Esophagus squamous epithelium (tissue), 5 donors: ENCODE results near the gene ZBTB42. TPM values are rescaled to one million over a fixed set of nuclear protein-coding genes. Genes with fewer than 3 reads are reported as not detected.

ENCODE experiments used
- DNase-seq: peaks from one replicate; lab custom pipeline; 2025; lab: John Stamatoyannopoulos, UW
- H3K27ac ChIP-seq, 4 donors: fragments of 200-600 bp; sonication (generic); one replicate each; pipeline ENCODE4 v1.5.1; 2016 to 2019; ENCODE audit warnings: mild to moderate bottlenecking in 1 of 4
- H3K27me3 ChIP-seq, 4 donors: fragments of 200-600 bp; sonication (generic); 1 replicate in 3 of 4; 2 replicates in 1 of 4; pipeline versions ENCODE4 v1.5.1 to v1.6.0; 2017 to 2021; ENCODE audit warnings: antibody characterized with exemption in 1 of 4
- H3K36me3 ChIP-seq, 3 donors: fragments of 200-600 bp; sonication (generic); one replicate each; pipeline ENCODE4 v1.5.1; 2016 to 2019
- H3K4me1 ChIP-seq, 3 donors: fragments of 200-600 bp; sonication (generic); one replicate each; pipeline ENCODE4 v1.5.1; 2017 to 2019
- H3K4me3 ChIP-seq, 4 donors: fragments of 200-600 bp; sonication (generic); 1 replicate in 3 of 4; 2 replicates in 1 of 4; pipeline ENCODE4 v1.5.1; 2016 to 2019; ENCODE audit warnings: mild to moderate bottlenecking in 2 of 4, moderate library complexity in 1 of 4
- H3K9me3 ChIP-seq, 3 donors: fragments of 200-600 bp; sonication (generic); one replicate each; pipeline ENCODE4 v1.5.1; 2016 to 2019
- CTCF ChIP-seq, 6 experiments: fragments of 450-650 bp in 4 of 6; fragments of 200-600 bp in 2 of 6; sonication (generic) in 2 of 6; IDR thresholded peaks; one replicate each; pipeline ENCODE4 v1.5.1; 2016 to 2019; ENCODE audit warnings: antibody characterized with exemption in 6 of 6, mild to moderate bottlenecking in 4 of 6, moderate library complexity in 4 of 6
- POLR2A ChIP-seq, 4 donors: fragments of 450-650 bp; IDR thresholded peaks; one replicate each; pipeline ENCODE4 v1.6.1; 2017; ENCODE audit warnings: antibody characterized with exemption in 4 of 4, mild to moderate bottlenecking in 4 of 4, moderate library complexity in 3 of 4
- WGBS, 2 donors: methylation state at CpG; one replicate each; pipeline ENCODE4 v1.1.5; 2018; 5-methylcytosine and 5-hydroxymethylcytosine counted together
- intact Hi-C: fragments of 100-400 bp; cut with DNase I; formaldehyde crosslinking; loops from one replicate; pipeline ENCODE4 v1.15.0; 2022
- total RNA-seq, 4 donors: library from RNA; depleted of rRNA; stranded (reverse); fragments of >200 nt; gene quantifications; one replicate each; pipeline ENCODE4 v1.1.0, GENCODE V29; 2016
- donor health status: DM: yes; HTN: yes; CAD: no.

ZBTB42 gene
- total RNA-seq, 4 donors from 2014 or later, result 4.7 to 14.2 (median 8.4) TPM

GRCh38 chr14:104797115-104798044 lies 3.5 kb upstream of the ZBTB42 start:
- H3K27ac ChIP-seq, result peak overlapping the region in 2 of 4 donors; percentile 17 to 94
- intact Hi-C loops, result no loop called here
- H3K4me1 ChIP-seq, result peaks cover 50 to 82% (median 59%) of the 10 kb centered on the region in 3 donors
- TF ChIP-seq CTCF (IDR thresholded peaks at IDR 0.05), result no peak
- no peak for TF ChIP-seq POLR2A (IDR thresholded peaks at IDR 0.05)
- no peak overlapping the region for H3K4me3 ChIP-seq
- no peaks in the 10 kb centered on the region for H3K9me3 ChIP-seq
- no peaks in the 10 kb centered on the region for H3K27me3 ChIP-seq
- DNase-seq, result no peak
- peaks cover 0 to 1% (median under 1%) of the 10 kb centered on the region in 3 donors for H3K36me3 ChIP-seq
- WGBS, 2 donors, result 43 to 100% methylated on average over 1 to 4 of the region's 18 CpGs

GRCh38 chr14:104798300-104799243 lies 2.3 kb upstream of the ZBTB42 start:
- no peaks in the 10 kb centered on the region for H3K9me3 ChIP-seq
- no peak for TF ChIP-seq POLR2A (IDR thresholded peaks at IDR 0.05)
- no peak for TF ChIP-seq CTCF (IDR thresholded peaks at IDR 0.05)
- no peak for DNase-seq
- H3K4me3 ChIP-seq, result no peak overlapping the region
- no peaks in the 10 kb centered on the region for H3K27me3 ChIP-seq
- H3K4me1 ChIP-seq, result peaks cover 48 to 82% (median 58%) of the 10 kb centered on the region in 3 donors
- peak overlapping the region; percentile 90 to 95 (median 94) for H3K27ac ChIP-seq
- no peaks in the 10 kb centered on the region for H3K36me3 ChIP-seq
- intact Hi-C loops, result no loop called here
- WGBS, 2 donors, result 75 to 82% methylated on average over 13 to 16 of the region's 16 CpGs

- Histone ChIP-seq H3K4me1 (peaks cover 39 to 82% (median 50%) of the 10 kb centered on the region in 3 donors), H3K9me3 (no peaks in the 10 kb centered on the region), H3K36me3 (no peaks in the 10 kb centered on the region), H3K4me3 (peak overlapping the region in 3 of 4 donors; percentile 57 to 74 (median 62)), H3K27ac (peak overlapping the region; percentile 90 to 95 (median 94)), H3K27me3 (no peaks in the 10 kb centered on the region)
- 28 to 39% methylated on average over 14 to 18 of the region's 21 CpGs for WGBS, 2 donors
- DNase-seq, result no peak
- intact Hi-C loops, result no loop called here
- TF ChIP-seq CTCF (IDR thresholded peaks at IDR 0.05), result no peak
- no peak for TF ChIP-seq POLR2A (IDR thresholded peaks at IDR 0.05)
Observed at GRCh38 chr14:104799244-104800014, 1.5 kb upstream of the ZBTB42 start.

- H3K4me3 ChIP-seq, result peak overlapping the region; percentile 55 to 74 (median 60)
- 2 to 5% methylated on average over 4 to 19 of the region's 83 CpGs for WGBS, 2 donors
- H3K4me1 ChIP-seq, result peaks cover 39 to 84% (median 49%) of the 10 kb centered on the region in 3 donors
- peak; percentile 32 for DNase-seq
- intact Hi-C loops, result no loop called here
- no peaks in the 10 kb centered on the region for H3K36me3 ChIP-seq
- TF ChIP-seq CTCF (IDR thresholded peaks at IDR 0.05) (peak in 5 of 6 experiments; percentile 13 to 56 (median 38)), POLR2A (IDR thresholded peaks at IDR 0.05) (peak in 2 of 4 donors; percentile 22 to 31)
- no peaks in the 10 kb centered on the region for H3K9me3 ChIP-seq
- H3K27ac ChIP-seq, result peak overlapping the region; percentile 90 to 95 (median 94)
- no peaks in the 10 kb centered on the region for H3K27me3 ChIP-seq
Observed at GRCh38 chr14:104800015-104800770, 708 bp upstream of the ZBTB42 start.
